ENCODE results near the gene BEND5.

BEND5 gene

DNA sequence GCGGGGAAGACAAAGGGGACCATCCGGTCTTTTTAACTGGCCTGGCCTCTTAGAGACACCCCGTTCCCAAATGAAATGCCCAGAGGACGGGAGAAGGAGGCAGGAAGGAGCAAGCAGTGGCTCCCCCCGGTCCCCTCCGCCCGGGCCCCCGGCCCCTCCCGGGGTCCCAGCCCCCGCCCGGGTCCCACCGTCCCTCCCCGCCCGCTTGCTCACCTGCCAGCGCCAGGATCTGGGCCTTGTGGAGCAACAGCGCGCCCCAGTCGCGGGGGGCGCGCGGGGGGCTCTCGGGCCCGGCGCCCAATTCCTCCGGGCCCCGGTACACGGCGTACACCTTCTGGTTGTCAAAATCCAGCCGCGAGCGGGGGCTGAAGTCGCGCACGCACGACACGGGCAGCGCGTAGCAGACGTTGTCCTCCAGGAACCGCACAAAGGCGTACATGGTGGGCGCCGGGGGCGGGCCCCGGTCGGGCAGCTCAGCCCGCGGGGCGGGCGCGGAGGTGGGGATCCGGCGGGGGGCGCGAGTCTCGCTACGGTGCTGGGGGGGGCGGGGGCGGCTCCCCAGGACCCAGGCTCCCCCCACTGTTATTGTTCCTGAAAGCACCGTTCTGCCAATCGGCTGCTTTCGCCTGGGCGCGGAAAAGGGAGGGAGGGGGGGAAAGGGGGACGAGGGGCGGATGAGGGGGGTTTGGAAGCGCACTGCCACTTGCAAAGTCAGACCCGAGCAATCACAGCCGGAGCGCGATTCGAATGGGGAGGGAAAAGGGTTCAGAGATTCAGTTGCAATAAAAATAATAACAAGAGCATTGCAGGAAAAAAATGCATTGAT lies at the start of gene BEND5:
TSS of gene BEND5 (minus strand) at position 499 of the 826 bp plus-strand sequence. CDS start at position 439, 60 bp downstream.
- DNase-seq = peak; percentile 77 to 82

DNA sequence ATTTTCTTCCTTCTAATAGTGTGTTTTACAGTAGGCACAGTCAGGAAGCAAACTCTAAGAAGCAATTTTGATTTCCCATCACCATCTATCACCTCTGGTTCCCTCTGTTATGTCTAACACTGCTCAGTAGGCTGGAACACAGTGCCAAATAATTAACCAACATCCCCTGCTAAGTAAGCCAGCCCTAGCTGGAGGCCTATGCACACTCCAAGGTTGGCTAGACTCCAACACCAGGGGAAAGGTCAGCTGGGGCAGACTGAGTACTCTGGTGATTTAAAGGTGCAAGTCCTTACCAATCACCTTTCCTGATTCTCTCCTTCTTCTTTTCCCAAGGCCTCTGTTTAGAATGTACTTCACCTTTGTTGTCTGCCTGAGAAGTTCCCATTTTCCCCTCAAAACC lies 46.5 kb upstream of the BEND5 start:
- peak in 1 of 2 experiments; percentile 12 for DNase-seq

DNA sequence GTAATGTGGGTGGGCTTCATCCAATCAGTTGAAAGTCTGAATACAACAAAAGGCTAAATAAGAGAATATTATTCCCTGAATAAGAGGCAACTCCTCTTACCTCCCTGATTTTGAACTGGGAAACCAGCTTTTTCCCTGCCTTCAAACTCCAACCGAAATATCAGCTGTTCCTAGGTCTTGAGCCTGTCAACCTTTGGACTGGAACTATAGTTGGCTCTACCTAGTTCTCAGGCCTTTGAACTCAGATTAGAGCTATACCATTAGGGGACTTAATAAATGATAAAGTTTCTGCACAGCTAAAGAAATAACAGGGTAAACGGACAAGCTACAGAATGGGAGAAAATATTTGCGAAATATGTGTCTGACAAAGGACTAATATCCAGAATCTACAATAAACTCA lies 43.8 kb upstream of the BEND5 start:
- no peak for DNase-seq

DNA sequence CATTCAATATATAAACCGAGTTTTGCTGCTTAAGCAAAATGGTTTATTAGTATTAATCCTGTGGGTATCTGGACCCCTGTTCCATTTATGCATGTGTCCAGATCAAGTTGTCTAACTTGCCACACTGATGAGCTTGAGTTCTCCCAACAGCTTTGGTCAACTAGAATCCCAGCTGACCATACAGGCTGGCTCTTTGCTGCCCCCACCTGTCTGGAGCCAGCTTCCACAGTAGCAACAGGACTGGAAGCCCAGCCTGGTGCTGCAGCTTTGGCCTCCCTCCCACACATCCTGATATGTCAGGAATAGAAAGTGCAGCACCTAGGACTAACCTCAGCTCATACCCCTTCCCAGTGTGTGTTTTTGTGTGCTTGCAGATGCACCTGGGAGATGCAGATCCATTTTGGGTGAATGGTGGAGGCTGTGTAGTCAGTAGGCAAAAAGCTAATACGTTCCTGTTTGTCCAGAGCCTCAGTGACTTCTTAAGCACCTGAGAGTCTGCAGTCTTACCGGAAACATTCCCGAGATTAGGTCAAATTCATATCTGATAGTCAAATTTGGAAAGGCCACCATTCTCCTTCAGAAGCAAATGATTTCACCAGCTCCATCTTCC lies 40.9 kb upstream of the BEND5 start:
- DNase-seq = peak in 1 of 2 experiments; percentile 57

DNA sequence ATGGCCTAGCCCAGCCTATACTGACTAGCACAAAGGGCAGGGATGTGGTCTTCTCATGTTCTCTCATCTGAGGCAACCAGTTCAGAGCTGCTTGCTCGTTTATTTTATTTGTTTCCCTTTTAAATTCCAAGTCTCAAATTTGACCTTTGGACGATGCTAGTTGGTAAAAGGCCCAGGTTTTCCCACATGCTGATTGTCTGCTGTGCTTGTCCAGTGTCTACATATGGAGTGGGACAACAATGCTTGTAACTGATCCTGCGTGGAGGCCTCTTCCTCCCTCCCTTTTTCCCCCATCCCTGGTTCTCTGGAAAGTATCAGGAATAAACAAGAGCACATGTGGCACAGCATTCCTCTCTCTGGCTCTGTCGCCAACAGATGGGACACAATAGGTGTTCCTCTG lies 34.0 kb upstream of the BEND5 start:
- peak in 1 of 2 experiments; percentile 46 for DNase-seq

- no peak for DNase-seq
Observed at GRCh38 chr1:48808496-48808895, 31.8 kb upstream of the BEND5 start.

DNA sequence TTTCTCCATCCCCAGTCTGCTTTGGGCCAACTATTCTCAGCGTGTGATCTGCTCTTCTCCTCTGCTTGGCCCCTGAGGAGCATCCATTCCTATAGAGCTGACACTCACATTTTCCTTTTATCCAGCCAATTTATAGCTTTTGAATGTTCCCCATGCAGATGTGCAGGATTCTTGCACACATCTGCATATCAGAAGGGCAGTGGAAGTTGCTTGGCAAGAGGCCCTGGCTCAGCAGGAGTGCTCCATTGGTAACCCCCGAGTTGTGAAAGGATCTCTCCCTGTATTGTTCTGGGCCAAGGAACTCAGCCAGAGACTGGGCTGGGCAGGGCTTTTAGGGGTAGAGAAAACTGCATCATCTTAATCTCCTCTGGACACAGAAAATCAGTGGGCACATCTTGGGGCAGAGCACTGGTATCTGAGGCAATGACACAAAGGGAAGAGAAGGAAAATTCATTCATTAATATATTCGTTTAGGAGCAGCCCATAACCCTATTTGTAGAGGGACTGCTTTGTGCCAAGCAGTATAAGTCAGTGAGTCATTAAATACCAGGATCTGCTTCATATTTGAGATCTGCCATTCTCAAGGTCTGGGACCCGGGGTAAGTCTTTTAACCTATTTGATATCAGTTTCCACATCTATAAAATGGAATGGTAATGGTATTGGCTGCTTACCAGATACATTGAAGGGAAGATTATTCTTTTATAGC lies 31.0 kb upstream of the BEND5 start:
- no peak for DNase-seq

DNA sequence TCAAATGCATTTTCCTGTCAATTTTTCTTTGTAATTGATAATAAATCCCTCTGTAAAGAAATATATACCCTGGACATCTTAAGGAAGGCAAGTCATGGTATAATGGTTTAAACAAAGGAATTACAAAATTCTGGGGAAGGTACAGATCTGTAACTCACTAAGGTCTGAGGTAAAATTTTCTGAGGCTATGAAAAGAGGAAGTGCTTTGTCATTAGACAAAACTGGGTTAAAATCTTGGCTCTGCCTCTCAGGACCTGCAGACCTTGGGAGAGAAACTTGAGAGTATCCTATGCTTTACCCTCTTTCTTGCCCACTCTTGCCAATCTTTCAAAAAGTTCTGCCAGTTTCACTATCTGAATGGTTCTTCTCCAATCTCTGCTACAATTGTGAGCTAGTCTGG lies 26.8 kb upstream of the BEND5 start:
- no peak for DNase-seq

- DNase-seq = no peak
Observed at GRCh38 chr1:48794816-48795215, 18.1 kb upstream of the BEND5 start.

GRCh38 chr1:48793863-48794262 lies 17.2 kb upstream of the BEND5 start:
- no peak for DNase-seq

GRCh38 chr1:48792961-48793360 lies 16.3 kb upstream of the BEND5 start:
- peak in 1 of 2 experiments; percentile 6 for DNase-seq

- no peak for DNase-seq
Observed at GRCh38 chr1:48790397-48790796, 13.7 kb upstream of the BEND5 start.

GRCh38 chr1:48789903-48790302 lies 13.2 kb upstream of the BEND5 start:
- no peak for DNase-seq

DNA sequence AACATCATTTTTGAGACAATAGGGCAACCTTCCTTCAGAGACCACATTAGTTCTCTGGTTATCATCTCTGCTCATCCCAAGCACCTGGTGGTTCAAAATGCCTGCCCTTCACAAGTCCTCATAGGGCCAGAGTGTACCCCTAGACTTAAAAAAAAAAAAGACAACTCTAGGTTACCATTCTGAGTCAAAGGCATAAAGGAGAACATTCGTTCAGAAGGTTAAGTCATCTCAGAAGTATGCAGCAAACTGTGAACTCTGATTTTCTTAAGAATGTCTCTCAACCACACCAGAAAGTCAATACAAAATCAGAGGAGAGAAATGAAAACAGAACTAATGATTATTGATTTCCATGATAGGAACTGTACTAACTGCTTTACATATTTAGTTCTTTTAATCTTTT lies 9.2 kb upstream of the BEND5 start:
- no peak for DNase-seq

DNA sequence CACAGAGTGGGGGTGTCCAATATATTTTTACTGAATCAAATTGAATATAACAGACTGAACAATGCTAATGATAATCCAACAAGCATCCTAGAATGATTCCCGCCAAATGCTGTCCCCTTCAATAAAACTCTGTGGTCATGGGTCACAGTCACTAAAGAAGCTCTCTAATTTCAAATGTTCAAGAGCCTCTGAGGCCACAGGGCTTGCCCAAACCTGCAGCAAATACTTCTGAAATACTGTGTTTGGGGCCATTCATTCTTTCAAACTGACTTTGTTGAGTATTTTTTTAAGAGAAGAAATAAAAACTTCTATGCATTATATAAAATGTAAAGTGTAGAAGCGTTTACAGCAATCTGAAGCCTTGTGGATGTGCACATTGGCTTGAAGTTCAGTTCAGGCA lies 7.6 kb upstream of the BEND5 start:
- DNase-seq = peak in 1 of 2 experiments; percentile 35

- DNase-seq = peak in 1 of 2 experiments; percentile 50
Observed at GRCh38 chr1:48777219-48777895, 666 bp upstream of the BEND5 start.

- DNase-seq = peak in 1 of 2 experiments; percentile 22
Observed at GRCh38 chr1:48775831-48776392, 779 bp downstream of the BEND5 start.

GRCh38 chr1:48773133-48773532 lies 3.6 kb downstream of the BEND5 start:
- no peak for DNase-seq

DNA sequence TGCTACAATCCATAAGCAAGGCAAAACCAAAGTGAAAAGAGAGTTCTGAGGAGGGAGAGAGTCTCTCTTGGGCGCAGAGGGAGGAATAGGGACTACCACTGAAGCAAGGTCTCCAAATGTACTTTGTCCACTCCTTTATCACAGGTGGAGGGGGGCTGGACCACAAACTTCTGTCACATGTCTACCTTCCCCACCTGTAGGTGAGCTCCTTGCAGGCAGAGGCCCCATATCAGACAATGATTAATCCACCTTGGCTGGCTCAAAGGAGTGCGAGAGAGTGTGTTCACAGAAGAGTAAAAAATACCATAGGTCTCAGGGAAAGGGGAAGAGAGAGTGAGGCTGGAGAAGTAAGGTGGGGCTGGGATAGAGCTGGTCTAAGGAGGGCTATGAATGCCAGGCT lies 4.5 kb downstream of the BEND5 start:
- no peak for DNase-seq

GRCh38 chr1:48771561-48771960 lies 5.1 kb downstream of the BEND5 start:
- no peak for DNase-seq

GRCh38 chr1:48767975-48768510 lies 8.6 kb downstream of the BEND5 start:
- no peak for DNase-seq

- DNase-seq = no peak
Observed at GRCh38 chr1:48765335-48765734, 11.4 kb downstream of the BEND5 start.

DNA sequence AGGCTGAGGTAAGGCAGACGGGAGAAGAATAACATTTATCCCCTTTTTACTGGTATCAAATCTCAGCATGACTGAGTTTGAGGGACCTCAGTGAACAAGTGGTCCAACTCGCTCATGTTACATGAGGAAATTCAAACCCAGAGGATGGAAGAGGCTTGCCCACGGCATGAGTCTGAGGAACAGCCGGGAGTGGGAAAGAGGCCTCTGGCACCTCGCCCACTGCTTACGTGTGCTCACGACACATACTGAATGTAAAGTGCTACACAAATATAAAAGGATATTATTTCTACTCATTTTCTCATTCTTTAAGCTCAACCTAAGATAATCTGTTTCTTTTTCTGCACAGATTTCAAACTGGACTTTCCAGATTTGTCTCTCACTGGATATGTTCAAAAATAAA lies 14.7 kb downstream of the BEND5 start:
- no peak for DNase-seq

Data from NCI-H524 (cell line).